ENCODE measurements around the gene WDR64.
A peak's percentile ranks its signal among the peaks of the same experiment; 100 is the strongest.

WDR64 gene

DNA sequence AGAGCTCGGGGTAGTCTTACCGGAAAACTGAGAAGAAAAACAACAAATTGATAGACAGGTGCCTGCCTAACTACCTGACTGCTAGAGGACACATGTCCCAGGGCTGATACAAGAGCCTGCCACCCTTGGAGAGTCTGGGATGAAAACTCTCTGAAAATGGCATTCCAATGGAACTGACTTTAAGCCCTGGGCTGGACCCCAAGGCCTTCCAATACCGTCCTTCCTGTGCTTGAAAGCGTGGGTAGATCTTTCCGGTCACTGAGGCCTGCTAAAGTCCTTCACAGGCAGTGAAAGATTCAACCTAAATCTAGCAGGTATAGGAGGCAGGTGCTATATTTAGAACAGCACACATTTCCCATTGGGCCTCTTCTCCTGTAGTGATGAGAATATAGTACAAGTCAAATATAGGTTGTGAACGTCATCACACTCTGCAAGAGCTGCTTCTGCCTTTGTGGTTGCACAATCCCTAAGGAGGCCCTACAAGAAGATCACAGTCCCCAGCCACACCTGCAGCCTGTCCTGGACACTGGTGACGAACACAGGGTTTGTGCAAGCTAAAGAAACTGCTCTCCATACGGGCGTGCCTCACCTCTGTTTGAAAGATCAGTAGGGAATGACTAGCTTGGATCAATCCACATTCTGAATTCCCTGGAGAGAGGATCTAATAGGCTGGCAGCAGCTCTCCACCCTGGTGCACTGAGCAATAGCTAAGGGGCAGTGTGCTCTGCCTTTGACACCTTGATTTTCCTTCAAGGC lies 11.0 kb upstream of the WDR64 start:
- peak overlapping the region; percentile 53; the same call in 1 of the 2 replicates for H3K4me3 ChIP-seq (ENCODE audit: low read depth, low read length)
- TF ChIP-seq CTCF (IDR thresholded peaks at IDR 0.05; ENCODE audit: low read depth, low read length, missing control alignments), result no peak
- DNase-seq (ENCODE audit: low read depth), result no peak

- no peak for DNase-seq (ENCODE audit: low read depth)
- no peak for TF ChIP-seq CTCF (IDR thresholded peaks at IDR 0.05; ENCODE audit: low read depth, low read length, missing control alignments)
- H3K4me3 ChIP-seq (ENCODE audit: low read depth, low read length), result no peak overlapping the region
Measured at GRCh38 chr1:241641773-241642592, 10.1 kb upstream of the WDR64 start.

- TF ChIP-seq CTCF (IDR thresholded peaks at IDR 0.05; ENCODE audit: low read depth, low read length, missing control alignments), result no peak
- H3K4me3 ChIP-seq (ENCODE audit: low read depth, low read length), result no peak overlapping the region
- DNase-seq (ENCODE audit: low read depth), result no peak
Measured at GRCh38 chr1:241642593-241642944, 9.5 kb upstream of the WDR64 start.

- no peak overlapping the region for H3K4me3 ChIP-seq (ENCODE audit: low read depth, low read length)
- DNase-seq (ENCODE audit: low read depth), result no peak
- TF ChIP-seq CTCF (IDR thresholded peaks at IDR 0.05; ENCODE audit: low read depth, low read length, missing control alignments), result no peak
Measured at GRCh38 chr1:241644259-241644658, 7.8 kb upstream of the WDR64 start.

GRCh38 chr1:241645199-241645598 lies 6.9 kb upstream of the WDR64 start:
- DNase-seq (ENCODE audit: low read depth), result no peak
- H3K4me3 ChIP-seq (ENCODE audit: low read depth, low read length), result no peak overlapping the region
- no peak for TF ChIP-seq CTCF (IDR thresholded peaks at IDR 0.05; ENCODE audit: low read depth, low read length, missing control alignments)

DNA sequence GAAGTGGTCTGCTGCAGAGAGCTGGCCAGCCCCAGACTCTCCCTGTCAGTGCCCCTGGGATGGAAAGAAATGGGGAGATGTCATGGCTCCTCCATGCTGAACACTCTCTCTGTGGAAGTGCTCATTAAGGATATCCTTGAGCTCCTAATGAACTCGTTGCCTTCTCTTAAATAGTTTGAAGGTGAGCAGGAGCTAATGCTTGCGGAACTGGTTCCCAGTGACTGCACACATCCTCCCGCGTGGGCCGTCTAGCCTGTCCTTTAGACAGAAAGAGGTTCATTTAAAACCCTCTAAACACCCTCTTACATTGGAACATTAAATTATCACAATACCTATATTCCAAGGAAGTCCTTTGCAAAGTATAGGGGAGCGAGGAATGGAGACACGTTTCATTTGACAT lies 5.9 kb upstream of the WDR64 start:
- TF ChIP-seq CTCF (IDR thresholded peaks at IDR 0.05; ENCODE audit: low read depth, low read length, missing control alignments), result no peak
- no peak overlapping the region for H3K4me3 ChIP-seq (ENCODE audit: low read depth, low read length)
- no peak for DNase-seq (ENCODE audit: low read depth)
